Stimulated activated CD4-positive, alpha-beta T cell treated with anti-CD3 and anti-CD28 coated beads, TNF-alpha, amount 100 ng/mL, for 48 hours (primary cell): Measurements from ENCODE around the gene DNER.

Experiments used
- DNase-seq, 3 donors: peaks; one replicate each; pipeline ENCODE4 v3.0.0-alpha.2; 2020; ENCODE audit warnings: low read depth in 3 of 3

Gene DNER

GRCh38 chr2:229673676-229674075, 40.7 kb downstream of the DNER start:
- DNase-seq = no peak

GRCh38 chr2:229672021-229672420, 42.3 kb downstream of the DNER start:
- DNase-seq = no peak

GRCh38 chr2:229669841-229670240, 44.5 kb downstream of the DNER start:
- no peak for DNase-seq

DNA sequence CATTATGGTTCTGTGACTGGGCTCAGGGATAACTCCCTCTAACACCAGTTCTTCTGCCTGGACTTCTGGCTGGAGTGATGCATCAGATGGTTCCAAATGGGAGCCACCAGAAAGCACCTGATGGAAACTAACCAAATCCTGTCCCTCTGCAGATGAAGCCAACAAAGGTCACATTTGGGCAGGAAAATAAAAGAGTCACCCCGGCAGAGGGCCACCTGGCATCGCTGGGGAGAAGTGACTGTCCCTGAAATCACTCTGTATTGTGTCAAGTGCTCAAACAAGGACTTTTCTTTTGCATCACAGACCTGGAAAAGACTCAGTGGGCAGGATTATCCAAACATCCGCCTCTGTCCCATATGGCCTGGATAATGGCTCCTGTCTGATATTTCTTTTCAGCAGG, 47.5 kb downstream of the DNER start:
- DNase-seq = no peak

- DNase-seq = no peak
These were observed 49.2 kb downstream of the DNER start for GRCh38 chr2:229665158-229665557.

DNA sequence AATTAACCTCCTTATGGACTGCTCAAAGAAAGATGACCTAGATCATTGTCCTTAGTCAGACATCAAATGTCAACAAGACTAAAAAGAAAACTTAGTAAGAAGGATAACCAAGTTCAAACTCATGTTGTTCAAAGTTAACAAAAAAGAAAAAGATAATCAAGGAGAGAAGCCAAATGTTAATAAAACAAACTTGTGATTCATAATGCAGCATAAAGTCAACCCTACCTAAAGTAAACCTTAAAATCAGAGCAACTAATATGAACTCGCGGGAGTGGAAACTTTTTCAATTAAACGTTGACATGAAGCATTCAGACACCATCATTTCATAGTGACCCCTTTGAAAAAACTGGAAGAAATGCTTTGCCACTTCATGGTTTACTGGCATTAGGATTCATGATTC, 52.9 kb downstream of the DNER start:
- no peak for DNase-seq

GRCh38 chr2:229660951-229661350, 53.4 kb downstream of the DNER start:
- DNase-seq = no peak

DNA sequence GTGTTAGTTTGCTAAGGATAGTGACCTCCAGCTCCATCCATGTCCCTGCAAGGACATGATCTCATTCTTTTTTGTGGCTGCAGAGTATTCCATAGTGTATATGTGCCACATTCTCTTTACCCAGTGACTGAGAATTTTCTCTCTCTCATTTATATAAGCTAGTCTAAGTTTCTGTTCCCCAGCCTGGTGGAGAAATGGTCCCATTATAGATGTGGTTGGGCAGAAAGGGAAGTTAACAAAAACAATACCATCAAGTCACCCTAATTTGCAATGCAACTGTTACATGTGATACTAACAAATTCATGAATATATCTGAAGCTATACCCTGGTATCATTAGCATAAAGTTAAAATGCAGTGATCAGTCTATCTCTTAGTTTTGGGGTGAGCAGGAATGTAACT, 54.0 kb downstream of the DNER start:
- DNase-seq = no peak

DNA sequence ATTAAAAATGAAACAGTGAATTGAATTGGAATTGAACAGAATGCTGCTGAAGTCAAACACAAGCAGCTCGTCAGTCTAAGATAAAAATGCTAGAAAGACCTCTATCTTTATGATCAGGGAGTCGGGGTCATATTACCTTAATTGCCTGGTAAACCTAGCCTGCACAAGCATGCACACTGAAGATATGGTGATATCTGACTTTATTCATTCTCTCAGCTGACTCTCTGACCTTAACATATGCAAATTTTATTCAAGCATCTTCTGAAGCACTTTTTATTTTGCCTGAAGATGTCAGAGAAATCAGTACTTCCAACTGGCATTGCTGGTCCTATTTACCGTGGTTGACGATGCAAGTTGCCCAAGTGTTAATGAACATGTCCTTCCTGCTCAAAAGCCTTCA, 56.4 kb downstream of the DNER start:
- DNase-seq = no peak

DNA sequence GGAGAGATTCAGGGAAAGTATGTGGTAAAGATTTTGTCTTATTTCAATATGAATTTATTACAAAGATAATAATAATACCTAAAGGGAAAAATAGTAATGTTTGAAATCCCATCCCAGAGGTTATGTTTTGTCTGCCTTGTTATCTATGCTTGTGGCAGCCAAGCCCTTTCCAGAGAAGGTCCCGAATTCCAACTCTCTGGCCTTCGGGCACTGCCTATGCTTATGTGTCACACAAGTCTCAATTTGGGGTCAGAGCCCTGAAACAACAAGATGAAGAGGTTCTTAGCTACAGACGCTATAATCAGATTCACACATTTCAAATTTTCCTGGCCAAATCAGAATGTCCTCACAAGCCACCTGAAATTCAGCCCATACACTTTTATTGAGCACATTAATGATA, 59.9 kb downstream of the DNER start:
- no peak for DNase-seq

DNA sequence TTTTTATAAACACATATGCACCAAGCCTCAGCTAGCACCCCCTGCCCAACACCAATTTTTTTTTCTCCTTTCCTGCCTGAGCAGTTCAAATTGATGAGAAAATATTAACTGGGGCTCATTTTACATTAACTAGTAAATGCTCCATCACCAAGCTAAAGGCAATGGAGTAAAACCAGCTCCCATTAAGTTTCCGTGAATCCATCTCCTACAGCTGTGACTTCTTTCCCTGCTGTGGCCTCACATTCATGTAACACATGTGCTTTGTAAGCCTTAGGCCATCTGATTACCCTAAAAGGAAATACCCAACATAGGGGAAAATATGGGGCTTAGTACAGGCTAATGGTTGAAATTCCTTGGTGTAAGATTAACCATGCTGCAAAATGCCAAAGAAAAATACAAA, 60.8 kb downstream of the DNER start:
- DNase-seq = no peak

GRCh38 chr2:229652796-229653195, 61.6 kb downstream of the DNER start:
- no peak for DNase-seq

- no peak for DNase-seq
These were observed 63.5 kb downstream of the DNER start for GRCh38 chr2:229650901-229651300.

DNA sequence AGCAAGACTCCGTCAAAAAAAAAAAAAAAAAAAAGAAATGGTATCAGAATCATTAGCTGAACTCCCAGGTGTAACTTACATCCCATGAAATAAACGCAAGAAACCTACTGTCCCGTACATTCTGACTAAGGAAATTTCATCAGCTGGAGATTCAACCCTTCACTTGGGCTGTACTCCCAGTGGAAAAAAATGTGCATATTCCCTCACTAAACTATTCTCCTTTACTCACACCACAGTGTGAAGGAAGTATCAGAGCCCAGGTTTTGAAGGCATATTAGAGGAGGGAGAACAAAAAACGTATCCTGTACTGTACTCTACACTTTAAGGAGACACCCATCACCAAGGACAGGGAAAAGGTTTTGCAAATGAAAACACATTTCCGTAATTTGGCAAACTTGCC, 64.3 kb downstream of the DNER start:
- no peak for DNase-seq

GRCh38 chr2:229646186-229646723, 68.1 kb downstream of the DNER start:
- no peak for DNase-seq

GRCh38 chr2:229642371-229642770, 72.0 kb downstream of the DNER start:
- DNase-seq = no peak

GRCh38 chr2:229641676-229642075, 72.7 kb downstream of the DNER start:
- no peak for DNase-seq

DNA sequence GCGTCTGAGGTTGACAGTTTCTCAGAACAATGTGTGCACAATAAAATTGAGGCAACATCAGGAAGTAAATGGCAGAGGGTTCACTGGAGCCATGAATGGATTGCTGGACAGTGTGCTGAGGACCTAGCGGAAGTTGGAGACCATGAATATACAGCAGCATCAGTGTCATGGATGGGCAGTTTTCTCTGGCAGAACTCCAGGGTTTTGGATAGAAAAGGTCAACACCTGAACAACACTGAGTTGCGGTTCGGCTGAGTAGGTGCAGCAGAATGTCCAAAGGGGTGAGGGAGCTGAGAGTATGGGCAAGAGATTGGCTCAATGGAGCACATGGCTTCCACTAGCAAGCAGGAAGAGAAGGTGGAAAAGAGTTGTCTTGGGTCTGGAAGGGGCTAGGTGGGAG, 73.7 kb downstream of the DNER start:
- no peak for DNase-seq

DNA sequence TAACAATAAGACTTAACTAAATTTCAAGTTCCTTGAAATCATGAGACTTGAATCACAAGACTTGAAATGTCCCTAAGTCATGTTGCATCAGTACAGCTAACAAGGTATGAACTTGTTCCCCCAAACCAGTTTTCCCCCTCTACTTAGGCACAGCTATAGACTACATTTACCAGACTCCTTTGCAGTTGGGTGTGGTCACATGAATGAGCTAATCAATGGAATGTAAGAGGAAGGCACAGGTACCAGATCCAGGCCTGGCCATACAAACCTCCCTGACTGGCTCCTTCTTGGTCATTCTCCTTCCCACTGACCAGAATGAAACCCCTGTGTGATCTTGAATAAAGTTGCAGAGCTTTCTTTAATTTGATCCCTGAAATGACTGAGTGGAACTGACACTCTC, 77.8 kb downstream of the DNER start:
- DNase-seq = no peak

GRCh38 chr2:229635371-229635680, 79.0 kb downstream of the DNER start:
- no peak for DNase-seq

DNA sequence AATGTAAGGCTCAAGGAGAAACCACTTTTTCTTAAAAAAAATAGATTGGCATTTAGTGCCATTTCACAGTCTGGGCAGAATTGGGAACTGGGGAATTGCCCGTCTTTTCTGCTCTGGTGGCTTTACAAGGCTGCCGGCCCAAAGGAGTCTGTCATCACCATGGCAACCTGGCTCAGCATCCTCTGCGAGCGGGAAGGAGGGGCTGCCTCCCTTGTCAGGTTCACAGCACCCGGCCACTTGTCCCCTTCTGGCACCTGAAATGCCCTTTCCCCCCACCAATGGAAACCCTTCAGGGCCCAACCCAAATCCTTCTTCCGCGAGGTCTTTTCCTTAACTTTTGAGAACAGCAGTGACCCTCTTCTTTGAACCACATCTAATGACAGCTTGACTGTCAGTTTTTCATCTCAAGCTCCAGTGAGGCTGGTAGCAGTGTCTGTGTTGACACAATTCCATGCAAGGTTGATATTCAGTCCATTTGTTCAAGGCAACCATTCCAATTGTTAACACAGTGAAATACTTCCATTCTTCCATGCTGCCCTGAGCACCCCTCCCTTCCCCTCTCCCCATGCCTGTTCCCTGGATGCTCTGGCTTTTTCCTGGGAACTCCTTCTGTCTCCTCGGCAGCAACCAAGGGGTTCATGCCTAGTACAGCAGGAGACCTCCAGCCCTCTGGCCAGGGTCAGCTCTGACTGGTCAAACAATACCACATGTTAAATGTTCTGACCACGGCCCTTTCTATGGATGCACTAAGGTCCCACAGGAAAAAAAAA, 79.6 kb downstream of the DNER start:
- no peak for DNase-seq

- DNase-seq = no peak
These were observed 80.8 kb downstream of the DNER start for GRCh38 chr2:229633556-229633955.

- DNase-seq = no peak
These were observed 85.3 kb downstream of the DNER start for GRCh38 chr2:229629039-229629438.

DNA sequence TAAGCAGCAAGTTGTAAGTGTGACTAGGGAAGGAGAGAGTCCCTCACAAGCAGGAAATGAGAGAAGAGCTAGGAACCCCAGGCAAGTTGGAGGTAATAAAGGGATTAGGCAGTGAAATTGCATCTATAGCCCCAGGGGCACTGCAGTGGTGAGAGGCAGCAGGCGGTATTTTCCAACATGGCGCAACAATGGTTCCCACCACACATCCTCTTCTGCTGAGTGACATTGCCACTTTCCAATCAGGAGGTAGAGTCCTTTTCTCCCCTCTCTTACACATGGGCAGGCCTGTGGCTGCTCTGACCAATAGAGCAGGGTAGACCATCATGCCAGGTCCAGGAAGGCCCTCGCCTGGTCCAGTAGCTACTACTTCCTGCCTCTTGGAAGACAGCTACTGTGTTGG, 86.6 kb downstream of the DNER start:
- DNase-seq = no peak
